ENCODE measurements around the gene ACTR3. TPM values are rescaled to one million over a fixed set of nuclear protein-coding genes. Genes with fewer than 3 reads are reported as not detected.

Gene ACTR3
- total and polyA plus RNA-seq, 2 of the 4 experiments (the other 2 are of a cell fraction) = 246 to 307 TPM

- Histone ChIP-seq H2AK9ac (replicated peaks; ENCODE audit: low read depth, low read length, poor library complexity) (no peak overlapping the region), H3K14ac (replicated peaks; ENCODE audit: low read depth, low read length) (no peak overlapping the region), H4K91ac (ENCODE audit: insufficient read depth, low read depth, low read length) (no peak overlapping the region), H3K27me3 (ENCODE audit: control insufficient read depth, insufficient read depth, low read length) (no peaks in the 10 kb centered on the region), H3K9me1 (ENCODE audit: insufficient read depth, low read length) (peaks cover 16% of the 10 kb centered on the region), H2BK120ac (ENCODE audit: low read depth, low read length) (no peak overlapping the region), H4K5ac (ENCODE audit: low read depth, low read length) (no peak overlapping the region), H3K56ac (ENCODE audit: extremely low read depth, insufficient read depth, low read length) (no peak overlapping the region), H3K36me3 (ENCODE audit: control insufficient read depth, insufficient read depth, low read length) (peaks cover 7% of the 10 kb centered on the region), H4K8ac (ENCODE audit: low read depth in 2 of 2, low read length in 2 of 2) (no peak overlapping the region), H2AFZ (replicated peaks; ENCODE audit: low read length, poor library complexity) (no peak overlapping the region), H2BK15ac (ENCODE audit: low read depth, low read length) (no peak overlapping the region), H3K4me1 (ENCODE audit: control insufficient read depth, insufficient read depth, low read length) (peaks cover 21% of the 10 kb centered on the region), H3K18ac (ENCODE audit: low read depth, low read length) (no peak overlapping the region), H3K27ac (ENCODE audit: insufficient read depth, low read length) (0 out of 2 replicates have a peak overlapping the region, but pooled peaks have one; percentile 29), H3K9me3 (ENCODE audit: control insufficient read depth, insufficient read depth, low read length) (no peaks in the 10 kb centered on the region), H3K79me1 (ENCODE audit: low read depth in 1 of 2, low read length in 2 of 2) (peaks cover 0 to 20% of the 10 kb centered on the region in 2 experiments; a peak in 2 of 4 replicates), H3K4me3 (ENCODE audit: insufficient read depth, low read depth, low read length) (no peak overlapping the region), H3K4me2 (ENCODE audit: low read depth, low read length) (peak overlapping the region; percentile 44), H2BK20ac (ENCODE audit: low read depth, low read length) (no peak overlapping the region), H3K4ac (ENCODE audit: low read depth, low read length) (no peak overlapping the region), H3K9ac (ENCODE audit: low read depth, low read length) (no peak overlapping the region), H2BK5ac (ENCODE audit: low read depth, low read length, poor library complexity, severe bottlenecking) (peak overlapping the region; percentile 50), H2AK5ac (ENCODE audit: low read depth, low read length) (no peak overlapping the region), H3K23ac (ENCODE audit: low read depth, low read length) (peak overlapping the region; percentile 37; the same call in 1 of the 2 replicates), H4K20me1 (ENCODE audit: insufficient read depth, low read length) (peaks cover 85% of the 10 kb centered on the region)
- dilution Hi-C loops (cut with HindIII; ENCODE audit: low sequenced_read_pairs, unreplicated experiment) (no loop called here), in situ Hi-C loops (cut with MboI; ENCODE audit: low sequenced_read_pairs) (no loop called here), intact Hi-C loops (cut with micrococcal nuclease) (no loop called here)
- no TSS peak for BruUV-seq (replicated peaks)
- WGBS, 2 experiments (ENCODE audit: extremely low coverage in 2 of 2, insufficient read length in 1 of 2) = no CpG with 5 or more reads among the region's 1 CpG
- CTCF ChIA-PET = interaction anchor here (0.8 kb wide), 2 partner anchors 11 to 14 kb away, joined by 3 to 4 read pairs; no protein-coding TSS in a partner anchor
- ATAC-seq (ENCODE audit: low read depth) (no peak), DNase-seq (no peak)
- TF ChIP-seq MAFK (IDR thresholded peaks at IDR 0.05; ENCODE audit: low read depth, low read length) (no peak), CTCF (conservative IDR thresholded peaks at IDR 0.05; ENCODE audit: low read depth, low read length) (no peak), MAZ (IDR thresholded peaks at IDR 0.05; ENCODE audit: borderline replicate concordance, low read depth, low read length) (no peak), NFE2L2 (IDR thresholded peaks at IDR 0.05; ENCODE audit: low read depth, low read length) (no peak), CEBPB (IDR thresholded peaks at IDR 0.05; ENCODE audit: low read depth, low read length) (no peak), SMC3 (IDR thresholded peaks at IDR 0.05; ENCODE audit: low read depth, low read length) (no peak), RCOR1 (IDR thresholded peaks at IDR 0.05; ENCODE audit: insufficient replicate concordance, low read length) (no peak), CHD1 (IDR thresholded peaks at IDR 0.05; ENCODE audit: low read depth, low read length) (no peak), USF2 (IDR thresholded peaks at IDR 0.05; ENCODE audit: low read depth, low read length) (no peak), MXI1 (IDR thresholded peaks at IDR 0.05; ENCODE audit: borderline replicate concordance, low read depth, low read length) (no peak), FOS (IDR thresholded peaks at IDR 0.05; ENCODE audit: low read depth, low read length) (no peak), POLR2A (IDR thresholded peaks at IDR 0.05; ENCODE audit: low read depth, low read length) (no peak), BHLHE40 (IDR thresholded peaks at IDR 0.05; ENCODE audit: low read depth, low read length) (no peak), ELK1 (IDR thresholded peaks at IDR 0.05; ENCODE audit: borderline replicate concordance, low read depth, low read length) (no peak), RAD21 (IDR thresholded peaks at IDR 0.05; ENCODE audit: low read length) (no peak)
- POLR2A ChIA-PET (ENCODE audit: unreplicated experiment) = interaction anchor here (0.6 to 1.0 kb wide), 2 partner anchors 29 to 166 kb away, joined by 4 read pairs; no protein-coding TSS in a partner anchor
Measured at GRCh38 chr2:113895819-113896563, 6.1 kb downstream of the ACTR3 start.
